ENCODE results near the gene KPNA1.

- TF ChIP-seq CTCF (IDR thresholded peaks at IDR 0.05), result no peak
- no peak for TF ChIP-seq POLR2A (IDR thresholded peaks at IDR 0.05)
Measured at GRCh38 chr3:122396511-122396910, 118.2 kb downstream of the KPNA1 start.

Data from heart left ventricle (tissue), 13 donors.